ENCODE results near the gene INS.
"Not testable (repeated sequence)": the region's sequence is repeated elsewhere in the genome, so short reads cannot be mapped to it uniquely, and the experiment has no call there.

INS gene

DNA sequence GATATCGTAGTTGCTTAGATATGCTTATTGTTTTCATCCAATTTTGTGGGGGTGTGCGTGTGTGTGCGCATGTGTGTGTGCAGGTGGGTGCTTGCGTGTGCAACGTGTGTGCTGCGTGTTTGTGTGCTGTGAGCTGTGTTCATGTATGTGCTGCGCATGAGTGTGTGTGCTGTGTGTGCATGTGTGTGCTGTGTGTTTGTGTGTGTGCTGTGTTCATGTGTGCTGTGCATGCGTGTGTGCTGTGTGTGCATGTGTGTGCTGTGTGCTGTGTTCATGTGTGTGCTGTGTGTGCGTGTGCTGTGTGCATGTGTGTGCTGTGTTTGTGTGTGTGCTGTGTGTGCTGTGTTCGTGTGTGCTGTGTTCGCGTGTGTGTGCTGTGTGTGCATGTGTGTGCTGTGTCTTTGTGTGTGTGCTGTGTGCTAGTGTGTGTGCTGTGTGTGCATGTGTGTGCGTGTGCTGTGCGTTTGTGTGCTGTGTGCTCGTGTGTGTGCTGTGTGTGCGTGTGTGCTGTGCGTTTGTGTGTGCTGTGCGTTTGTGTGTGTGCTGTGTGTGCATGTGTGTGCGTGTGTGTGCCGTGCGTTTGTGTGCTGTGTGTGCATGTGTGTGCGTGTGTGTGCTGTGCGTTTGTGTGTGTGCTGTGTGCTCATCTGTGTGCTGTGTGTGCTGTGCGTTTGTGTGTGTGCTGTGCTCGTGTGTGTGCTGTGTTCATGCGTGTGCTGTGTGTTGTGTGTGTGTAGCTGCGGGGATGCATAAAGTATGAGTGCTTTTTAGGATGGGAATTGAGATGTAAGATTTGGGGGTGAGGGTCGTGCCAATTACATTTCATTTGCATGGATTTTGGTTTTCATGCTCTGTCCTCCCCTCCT is 29.4 kb downstream of the INS start:
- no peak overlapping the region for H3K4me3 ChIP-seq (ENCODE audit: low read depth in 1 of 2, low read length in 2 of 2)
- peaks cover 10% of the 10 kb centered on the region for H3K27me3 ChIP-seq (ENCODE audit: low read depth, low read length)
- H3K4me1 ChIP-seq (ENCODE audit: control insufficient read depth in 1 of 2, insufficient read depth in 2 of 2, low read length in 2 of 2), result no peaks in the 10 kb centered on the region
- no peaks in the 10 kb centered on the region for H3K9me3 ChIP-seq (ENCODE audit: control insufficient read depth in 1 of 2, low read length in 2 of 2)
- H3K27ac ChIP-seq (ENCODE audit: low read length), result no peak overlapping the region
- no peaks in the 10 kb centered on the region for H3K36me3 ChIP-seq (ENCODE audit: control insufficient read depth in 1 of 2, insufficient read depth in 2 of 2, low read length in 2 of 2)

DNA sequence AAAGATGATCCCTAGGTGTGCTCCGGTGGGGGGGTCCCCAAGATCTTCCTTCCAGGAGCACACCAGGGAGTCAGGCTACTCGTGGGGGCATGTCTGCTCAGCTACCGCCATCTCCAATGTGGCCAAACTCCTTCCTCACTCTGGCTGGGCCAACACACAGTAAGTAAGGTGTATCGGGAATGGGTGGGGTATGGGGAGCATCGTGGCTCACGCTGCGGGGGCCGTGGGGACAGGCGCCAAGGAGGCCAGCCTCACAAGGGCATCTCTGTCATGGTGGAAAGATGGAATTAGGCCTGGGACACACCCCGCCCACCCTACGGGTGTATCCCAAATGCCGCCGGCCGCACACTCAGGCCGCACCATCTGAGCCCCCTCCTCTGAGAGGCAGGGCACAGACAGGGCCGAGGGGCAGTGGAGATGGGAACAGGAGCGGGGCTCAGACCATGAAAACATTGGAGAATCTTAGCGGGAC is 30.1 kb downstream of the INS start:
- no peaks in the 10 kb centered on the region for H3K4me1 ChIP-seq (ENCODE audit: control insufficient read depth in 1 of 2, insufficient read depth in 2 of 2, low read length in 2 of 2)
- H3K9me3 ChIP-seq (ENCODE audit: control insufficient read depth in 1 of 2, low read length in 2 of 2), result no peaks in the 10 kb centered on the region
- H3K27me3 ChIP-seq (ENCODE audit: low read depth, low read length), result peaks cover 5% of the 10 kb centered on the region
- H3K36me3 ChIP-seq (ENCODE audit: control insufficient read depth in 1 of 2, insufficient read depth in 2 of 2, low read length in 2 of 2), result no peaks in the 10 kb centered on the region
- no peak overlapping the region for H3K27ac ChIP-seq (ENCODE audit: low read length)
- H3K4me3 ChIP-seq (ENCODE audit: low read depth in 1 of 2, low read length in 2 of 2), result no peak overlapping the region

DNA sequence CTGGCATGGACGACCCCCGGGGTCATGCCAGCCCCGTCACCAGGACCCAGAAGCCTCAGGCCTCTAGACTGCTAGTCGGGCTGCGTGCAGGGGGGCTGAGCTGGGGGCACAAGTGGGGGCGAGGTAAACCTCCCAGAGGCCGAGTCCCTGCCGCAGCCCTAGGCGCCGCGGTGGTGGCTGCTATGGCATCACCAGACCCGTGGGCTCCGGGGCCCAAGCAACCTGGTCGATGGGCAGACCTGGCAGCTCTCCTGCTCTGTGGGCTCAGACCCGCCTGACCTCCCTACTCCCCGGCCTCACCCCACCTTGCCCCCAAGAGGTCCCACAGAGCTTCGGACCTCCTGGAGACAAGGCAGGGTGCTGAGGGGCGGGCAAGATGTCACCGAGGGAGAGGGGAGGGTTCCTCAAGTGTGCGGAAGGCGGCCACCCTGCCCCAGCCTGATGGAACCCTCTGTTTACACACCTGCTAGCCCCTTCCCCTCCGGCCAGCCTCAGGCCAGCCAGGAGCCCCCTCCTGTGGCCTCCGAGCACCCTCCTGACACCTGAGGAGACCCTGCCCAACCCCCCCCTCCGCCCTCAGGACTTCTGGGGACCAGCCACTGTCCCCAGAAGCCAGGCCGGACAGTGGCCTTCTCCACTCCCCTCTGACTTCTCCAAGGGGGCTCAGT is 31.2 kb downstream of the INS start:
- Histone ChIP-seq H3K4me3 (ENCODE audit: low read depth in 1 of 2, low read length in 2 of 2) (no peak overlapping the region), H3K4me1 (ENCODE audit: control insufficient read depth in 1 of 2, insufficient read depth in 2 of 2, low read length in 2 of 2) (no peaks in the 10 kb centered on the region), H3K27ac (ENCODE audit: low read length) (no peak overlapping the region), H3K9me3 (ENCODE audit: control insufficient read depth in 1 of 2, low read length in 2 of 2) (no peaks in the 10 kb centered on the region), H3K36me3 (ENCODE audit: control insufficient read depth in 1 of 2, insufficient read depth in 2 of 2, low read length in 2 of 2) (no peaks in the 10 kb centered on the region), H3K27me3 (ENCODE audit: low read depth, low read length) (peaks cover 5% of the 10 kb centered on the region)

DNA sequence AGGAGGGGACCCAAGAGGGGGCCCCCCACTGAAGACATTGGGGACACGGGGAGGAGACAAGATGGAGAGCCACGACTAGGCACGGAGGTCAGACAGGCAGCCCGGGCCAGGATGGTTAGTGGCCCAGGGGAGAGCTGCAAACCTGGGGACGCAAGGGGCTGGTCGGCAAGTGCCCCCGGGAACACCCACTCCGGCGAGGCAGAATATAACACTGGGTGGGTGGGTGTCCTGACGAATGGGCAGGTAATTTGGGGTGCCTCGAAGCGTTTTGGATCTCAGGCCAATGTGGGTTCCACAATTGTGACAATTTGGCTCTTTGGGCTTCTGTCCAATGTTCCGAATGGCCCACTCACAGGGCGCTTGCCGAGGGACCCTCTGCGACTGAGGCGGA is 31.7 kb downstream of the INS start:
- Histone ChIP-seq H3K27me3 (ENCODE audit: low read depth, low read length) (peaks cover 5% of the 10 kb centered on the region), H3K36me3 (ENCODE audit: control insufficient read depth in 1 of 2, insufficient read depth in 2 of 2, low read length in 2 of 2) (no peaks in the 10 kb centered on the region), H3K4me3 (ENCODE audit: low read depth in 1 of 2, low read length in 2 of 2) (no peak overlapping the region), H3K27ac (ENCODE audit: low read length) (no peak overlapping the region), H3K9me3 (ENCODE audit: control insufficient read depth in 1 of 2, low read length in 2 of 2) (no peaks in the 10 kb centered on the region), H3K4me1 (ENCODE audit: control insufficient read depth in 1 of 2, insufficient read depth in 2 of 2, low read length in 2 of 2) (no peaks in the 10 kb centered on the region)

DNA sequence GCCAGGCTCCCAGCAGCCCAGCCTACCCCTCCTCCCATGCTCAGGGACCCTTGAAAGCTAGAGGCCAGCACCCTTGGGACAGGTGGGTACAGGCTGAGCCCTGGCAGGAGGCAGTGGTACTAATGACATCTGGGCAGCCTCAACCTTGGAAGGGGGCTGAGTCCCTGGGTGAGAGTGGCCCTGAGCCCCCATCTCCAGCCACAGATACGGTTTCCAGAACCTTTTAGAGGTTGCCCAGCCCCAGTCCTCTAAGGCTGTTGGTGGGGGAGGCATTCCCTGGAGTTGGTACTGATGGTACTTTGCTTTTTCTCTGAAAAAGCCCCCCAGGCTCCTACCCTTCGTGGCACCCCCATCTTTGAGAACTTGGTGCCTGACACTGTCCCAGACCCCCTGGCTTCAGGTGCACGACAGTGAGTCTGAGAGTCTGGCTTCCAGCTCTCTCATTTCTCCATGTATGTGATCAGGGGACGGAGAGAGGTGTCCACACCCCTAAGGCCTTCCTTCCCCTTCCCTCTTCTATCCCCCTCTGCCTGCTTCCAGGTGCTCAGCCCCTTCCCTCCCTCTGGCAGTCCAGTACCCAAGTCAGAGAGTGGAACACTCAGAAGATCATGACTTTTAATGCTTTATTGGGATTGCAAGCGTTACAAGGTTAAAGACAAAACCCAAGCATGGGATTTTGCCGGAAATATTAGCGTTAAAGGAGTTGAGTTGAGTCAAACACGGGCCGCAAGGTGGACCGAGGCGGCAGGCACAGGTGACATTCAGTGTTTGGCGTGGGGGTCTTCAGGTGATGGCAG is 32.3 kb downstream of the INS start:
- peaks cover 5% of the 10 kb centered on the region for H3K27me3 ChIP-seq (ENCODE audit: low read depth, low read length)
- H3K4me3 ChIP-seq (ENCODE audit: low read depth in 1 of 2, low read length in 2 of 2), result no peak overlapping the region
- no peaks in the 10 kb centered on the region for H3K9me3 ChIP-seq (ENCODE audit: control insufficient read depth in 1 of 2, low read length in 2 of 2)
- no peaks in the 10 kb centered on the region for H3K4me1 ChIP-seq (ENCODE audit: control insufficient read depth in 1 of 2, insufficient read depth in 2 of 2, low read length in 2 of 2)
- H3K27ac ChIP-seq (ENCODE audit: low read length), result no peak overlapping the region
- no peaks in the 10 kb centered on the region for H3K36me3 ChIP-seq (ENCODE audit: control insufficient read depth in 1 of 2, insufficient read depth in 2 of 2, low read length in 2 of 2)

DNA sequence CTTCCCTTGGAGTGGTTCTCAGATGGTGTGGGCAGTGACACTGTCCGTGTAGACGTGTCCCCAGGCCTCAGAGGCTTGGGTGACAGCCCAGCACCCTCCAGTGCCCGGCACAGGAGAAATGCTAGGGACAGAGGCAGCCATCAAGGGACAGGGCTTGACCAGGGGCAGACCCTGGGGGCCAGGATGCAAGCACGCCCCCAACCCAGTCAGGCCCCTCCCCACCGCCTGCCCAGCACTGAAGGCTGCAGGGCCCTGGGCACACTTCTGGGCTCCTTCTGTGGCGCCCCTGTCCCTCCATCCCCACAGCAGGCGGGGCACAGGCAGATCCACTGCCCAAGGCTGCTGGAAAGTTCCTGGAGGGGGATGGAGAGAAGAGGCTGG is 32.9 kb downstream of the INS start:
- H3K36me3 ChIP-seq (ENCODE audit: control insufficient read depth in 1 of 2, insufficient read depth in 2 of 2, low read length in 2 of 2), result no peaks in the 10 kb centered on the region
- no peak overlapping the region for H3K27ac ChIP-seq (ENCODE audit: low read length)
- H3K9me3 ChIP-seq (ENCODE audit: control insufficient read depth in 1 of 2, low read length in 2 of 2), result no peaks in the 10 kb centered on the region
- no peaks in the 10 kb centered on the region for H3K27me3 ChIP-seq (ENCODE audit: low read depth, low read length)
- no peak overlapping the region for H3K4me3 ChIP-seq (ENCODE audit: low read depth in 1 of 2, low read length in 2 of 2)
- H3K4me1 ChIP-seq (ENCODE audit: control insufficient read depth in 1 of 2, insufficient read depth in 2 of 2, low read length in 2 of 2), result no peaks in the 10 kb centered on the region

DNA sequence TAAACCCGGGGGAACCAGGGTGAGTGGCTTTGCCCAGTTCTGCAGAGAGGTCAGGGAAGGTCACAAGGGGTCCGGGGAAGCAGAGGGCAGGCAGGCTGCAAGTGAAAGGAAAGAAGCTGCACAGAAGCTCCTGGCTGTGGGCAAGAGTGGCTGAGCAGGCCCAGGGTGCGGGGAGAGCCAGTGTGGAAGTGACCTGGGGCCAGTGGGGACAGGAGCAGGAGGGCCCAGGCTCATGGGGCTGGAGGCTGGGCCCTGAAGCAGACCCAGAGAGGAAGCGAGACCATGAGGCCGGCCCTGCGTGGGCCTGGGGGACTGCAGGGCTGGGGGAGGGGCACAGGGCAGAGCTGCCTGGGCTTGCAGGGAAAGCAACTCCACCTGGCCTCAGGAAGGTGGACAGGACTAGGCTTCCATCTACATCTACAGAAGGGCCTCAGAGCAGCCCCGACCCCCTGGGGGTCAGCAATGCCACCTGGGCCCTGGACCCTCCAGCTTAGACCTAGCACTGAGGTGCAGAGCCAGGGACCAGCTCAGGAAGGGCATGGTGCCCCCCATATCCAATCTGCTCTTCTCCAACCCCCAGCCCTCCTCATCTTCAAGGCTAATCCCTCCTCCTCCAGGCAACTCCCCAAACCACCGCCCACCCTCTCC is 33.4 kb downstream of the INS start:
- Histone ChIP-seq H3K4me3 (ENCODE audit: low read depth in 1 of 2, low read length in 2 of 2) (no peak overlapping the region), H3K27ac (ENCODE audit: low read length) (no peak overlapping the region), H3K27me3 (ENCODE audit: low read depth, low read length) (no peaks in the 10 kb centered on the region), H3K36me3 (ENCODE audit: control insufficient read depth in 1 of 2, insufficient read depth in 2 of 2, low read length in 2 of 2) (no peaks in the 10 kb centered on the region), H3K9me3 (ENCODE audit: control insufficient read depth in 1 of 2, low read length in 2 of 2) (no peaks in the 10 kb centered on the region), H3K4me1 (ENCODE audit: control insufficient read depth in 1 of 2, insufficient read depth in 2 of 2, low read length in 2 of 2) (no peaks in the 10 kb centered on the region)

DNA sequence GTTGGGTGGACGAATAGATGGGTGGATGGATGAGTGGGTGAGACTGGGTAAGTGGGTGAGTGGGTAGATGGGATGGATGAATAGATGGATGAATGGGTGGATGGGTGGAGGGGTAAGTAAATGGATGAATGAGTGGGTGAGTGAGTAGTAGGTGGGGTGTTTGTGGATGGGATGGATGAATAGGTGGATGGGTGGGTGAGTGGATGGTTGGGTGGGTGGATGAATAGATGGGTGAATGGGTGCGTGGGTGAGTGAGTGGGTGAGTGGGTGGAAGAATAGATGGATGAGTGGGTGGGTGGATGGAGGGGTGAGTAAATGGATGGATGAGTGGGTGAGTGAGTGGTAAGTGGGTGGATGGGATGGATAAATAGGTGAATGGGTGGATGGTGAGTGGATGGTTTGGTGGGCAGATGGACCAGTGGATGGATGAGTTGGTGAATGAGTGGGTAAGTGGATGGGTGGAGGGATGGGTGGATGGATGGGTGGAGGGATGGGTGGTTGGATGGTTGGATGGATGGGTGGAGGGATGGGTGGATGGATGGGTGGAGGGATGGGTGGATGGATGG is 34.4 kb downstream of the INS start:
- H3K36me3 ChIP-seq (ENCODE audit: control insufficient read depth in 1 of 2, insufficient read depth in 2 of 2, low read length in 2 of 2), result no peaks in the 10 kb centered on the region
- no peaks in the 10 kb centered on the region for H3K9me3 ChIP-seq (ENCODE audit: control insufficient read depth in 1 of 2, low read length in 2 of 2)
- H3K4me3 ChIP-seq (ENCODE audit: low read depth in 1 of 2, low read length in 2 of 2), result no peak overlapping the region
- H3K27ac ChIP-seq (ENCODE audit: low read length), result no peak overlapping the region
- peaks cover 2% of the 10 kb centered on the region for H3K27me3 ChIP-seq (ENCODE audit: low read depth, low read length)
- no peaks in the 10 kb centered on the region for H3K4me1 ChIP-seq (ENCODE audit: control insufficient read depth in 1 of 2, insufficient read depth in 2 of 2, low read length in 2 of 2)

DNA sequence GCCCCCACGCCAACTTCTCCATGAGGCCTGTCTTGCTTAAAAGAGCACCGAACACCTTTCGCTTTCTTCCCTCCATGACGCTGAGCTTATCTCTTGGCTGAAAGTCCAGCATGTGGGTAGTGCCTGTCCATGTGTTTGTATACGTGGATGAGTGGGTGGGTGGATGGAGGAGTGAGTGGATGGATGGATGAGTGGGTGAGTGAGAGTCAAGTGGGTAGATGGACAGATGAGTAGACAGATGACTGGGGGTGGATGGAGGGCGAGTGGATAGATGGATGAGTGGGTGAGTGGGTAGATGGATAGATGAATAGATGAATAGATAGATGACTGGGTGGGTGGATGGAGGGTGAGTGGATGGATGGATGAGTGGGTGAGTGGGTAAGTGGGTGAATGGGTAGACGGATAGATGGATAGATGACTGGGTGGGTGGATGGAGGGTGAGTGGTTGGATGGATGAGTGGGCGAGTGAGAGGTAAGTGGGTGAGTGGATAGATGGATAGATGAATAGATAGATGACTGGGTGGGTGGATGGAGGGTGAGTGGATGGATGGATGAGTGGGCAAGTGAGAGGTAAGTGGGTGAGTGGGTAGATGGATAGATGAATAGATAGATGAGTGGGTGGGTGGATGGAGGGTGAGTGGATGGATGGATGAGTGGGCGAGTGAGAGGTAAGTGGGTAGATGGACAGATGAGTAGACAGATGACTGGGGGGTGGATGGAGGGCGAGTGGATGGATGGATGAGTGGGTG is 36.1 kb downstream of the INS start:
- not testable (repeated sequence) for H3K36me3 ChIP-seq (ENCODE audit: control insufficient read depth in 1 of 2, insufficient read depth in 2 of 2, low read length in 2 of 2); H3K9me3 ChIP-seq (ENCODE audit: control insufficient read depth in 1 of 2, low read length in 2 of 2); H3K4me1 ChIP-seq (ENCODE audit: control insufficient read depth in 1 of 2, insufficient read depth in 2 of 2, low read length in 2 of 2); H3K27ac ChIP-seq (ENCODE audit: low read length); H3K4me3 ChIP-seq (ENCODE audit: low read depth in 1 of 2, low read length in 2 of 2); H3K27me3 ChIP-seq (ENCODE audit: low read depth, low read length)

DNA sequence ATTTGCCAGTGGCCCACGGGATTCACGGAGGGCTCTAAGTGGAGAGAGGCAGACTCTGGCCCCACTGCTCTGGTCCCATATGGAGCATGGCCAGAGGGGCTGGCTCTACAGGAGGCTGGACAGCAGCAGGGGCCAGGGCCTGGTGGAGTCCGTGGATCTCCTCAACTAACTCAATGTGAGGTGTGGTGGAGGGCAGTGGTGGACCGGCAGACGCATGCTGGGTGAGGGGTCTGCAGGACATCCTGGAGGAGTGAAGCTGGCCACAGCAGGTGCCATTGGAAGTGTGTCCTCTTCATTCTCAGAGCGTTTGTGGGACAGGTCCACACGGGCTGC is 37.4 kb downstream of the INS start:
- Histone ChIP-seq H3K4me3 (ENCODE audit: low read depth in 1 of 2, low read length in 2 of 2) (no peak overlapping the region), H3K36me3 (ENCODE audit: control insufficient read depth in 1 of 2, insufficient read depth in 2 of 2, low read length in 2 of 2) (no peaks in the 10 kb centered on the region), H3K9me3 (ENCODE audit: control insufficient read depth in 1 of 2, low read length in 2 of 2) (no peaks in the 10 kb centered on the region), H3K27ac (ENCODE audit: low read length) (no peak overlapping the region), H3K4me1 (ENCODE audit: control insufficient read depth in 1 of 2, insufficient read depth in 2 of 2, low read length in 2 of 2) (no peaks in the 10 kb centered on the region), H3K27me3 (ENCODE audit: low read depth, low read length) (peaks cover 5% of the 10 kb centered on the region)
